Stimulated activated CD4-positive, alpha-beta T cell treated with anti-CD3 and anti-CD28 coated beads, TNF-alpha, amount 100 ng/mL, for 48 hours (primary cell): ENCODE measurements around the gene CA7.
A peak's percentile ranks its signal among the peaks of the same experiment; 100 is the strongest.

Source experiments
- DNase-seq, 3 donors: peaks; one replicate each; pipeline ENCODE4 v3.0.0-alpha.2; 2020; ENCODE audit warnings: low read depth in 3 of 3

The CA7 gene

GRCh38 chr16:66844342-66845079 is at the start of gene CA7:
TSS of gene CA7 (plus strand) at chr16:66844414. CDS start at chr16:66844488, 74 bp downstream.
- no peak for DNase-seq

DNA sequence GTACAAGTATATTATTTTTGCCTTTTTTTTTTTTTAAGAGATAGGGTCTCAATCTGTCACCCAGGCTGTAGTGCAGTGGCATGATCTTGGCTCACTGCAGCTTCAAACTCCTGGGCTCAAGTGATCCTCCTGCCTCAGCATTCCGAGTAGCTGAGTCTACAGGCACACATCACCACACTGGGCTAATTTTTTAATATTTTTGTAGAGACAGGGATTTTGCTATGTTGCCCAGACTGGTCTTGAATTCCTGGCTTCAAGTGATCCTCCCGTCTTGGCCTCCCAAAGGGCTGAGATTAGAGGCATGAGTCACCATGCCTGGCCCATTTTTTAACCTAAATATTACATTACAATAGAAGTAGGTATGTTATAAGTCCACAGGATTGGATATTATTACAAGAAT is 46.1 kb upstream of the CA7 start:
- DNase-seq: no peak

- DNase-seq: no peak
Measured at GRCh38 chr16:66800856-66801255, 43.4 kb upstream of the CA7 start.

- no peak for DNase-seq
Measured at GRCh38 chr16:66801320-66802105, 42.7 kb upstream of the CA7 start, which contains the start of gene TERB1. TSS of gene TERB1 (minus strand) at chr16:66801584. CDS start at chr16:66796798, 4,786 bp downstream.

DNA sequence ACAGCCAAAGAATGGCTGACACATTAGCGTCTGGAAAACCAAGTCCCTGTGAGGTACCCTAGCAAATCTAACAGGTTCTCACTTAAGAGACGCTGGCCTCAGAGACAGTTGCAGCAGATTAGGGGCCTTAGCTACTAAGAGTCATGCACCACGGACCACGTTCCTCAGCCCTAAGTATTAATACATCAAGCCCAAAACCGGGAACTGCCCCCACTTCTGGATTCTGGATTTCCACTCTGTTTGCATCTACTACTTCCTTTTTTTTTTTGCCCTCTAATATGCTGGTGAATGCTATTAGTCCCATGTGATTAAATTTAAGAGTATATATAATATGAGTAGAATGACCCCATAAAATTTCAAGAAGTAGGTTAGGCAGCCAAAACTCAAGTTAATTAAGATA is 42.1 kb upstream of the CA7 start:
- DNase-seq: no peak

DNA sequence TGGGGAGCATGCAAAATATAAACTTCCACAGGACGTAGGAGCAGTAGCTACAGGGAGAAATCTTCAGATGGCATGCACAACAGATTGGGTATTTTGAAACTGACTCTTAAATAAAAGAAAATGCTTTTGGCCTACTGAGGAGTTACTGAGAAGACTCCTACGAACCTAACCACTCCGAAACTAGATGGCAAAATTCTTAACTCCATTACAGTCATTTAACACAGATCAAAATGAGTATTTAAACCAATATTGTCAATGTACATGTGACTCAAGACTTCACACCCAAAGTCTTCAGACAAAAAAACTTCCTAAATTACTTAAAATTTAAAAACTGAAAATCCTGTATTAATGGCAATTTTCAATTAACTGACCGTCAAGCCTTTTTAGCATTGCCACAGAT is 34.4 kb upstream of the CA7 start:
- no peak for DNase-seq

DNA sequence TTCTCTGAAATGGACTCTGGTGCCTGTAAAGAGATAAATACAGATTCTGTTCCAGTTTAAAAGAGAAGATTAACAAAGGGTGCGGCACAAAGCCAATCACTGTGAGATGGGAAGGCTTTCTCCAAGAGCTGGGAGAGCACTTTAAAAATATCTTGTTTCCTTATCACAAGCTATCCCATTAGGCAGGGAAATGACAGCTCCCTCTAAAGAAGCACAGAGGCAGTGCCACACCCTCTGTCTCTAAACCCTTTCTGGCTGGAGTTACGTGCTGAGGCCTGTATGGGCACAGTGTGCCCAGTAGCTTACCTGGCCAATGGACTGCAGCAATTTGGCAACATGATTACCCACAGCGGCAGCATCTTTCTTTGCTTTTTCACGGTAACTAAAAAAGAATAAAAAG is 33.8 kb upstream of the CA7 start:
- no peak for DNase-seq

DNA sequence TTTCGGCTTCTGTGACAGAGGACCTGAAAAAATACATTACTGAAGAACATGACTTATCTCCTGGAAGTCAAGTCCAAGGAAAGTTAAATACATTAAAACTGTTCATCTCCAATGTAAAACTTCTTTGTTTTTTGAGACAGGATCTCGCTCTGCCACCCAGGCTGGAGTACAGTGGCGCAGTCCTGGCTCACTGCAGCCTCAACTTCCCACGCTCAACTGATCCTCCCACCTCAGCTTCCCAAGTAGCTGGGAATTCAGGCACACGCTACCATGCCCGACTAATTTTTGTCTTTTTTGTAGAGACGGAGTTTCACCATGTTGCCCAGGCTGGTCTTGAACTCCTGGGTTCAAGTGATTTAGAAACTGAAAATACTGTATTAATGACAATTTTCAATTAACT is 33.2 kb upstream of the CA7 start:
- no peak for DNase-seq

- no peak for DNase-seq
Measured at GRCh38 chr16:66814734-66815133, 29.5 kb upstream of the CA7 start.

DNA sequence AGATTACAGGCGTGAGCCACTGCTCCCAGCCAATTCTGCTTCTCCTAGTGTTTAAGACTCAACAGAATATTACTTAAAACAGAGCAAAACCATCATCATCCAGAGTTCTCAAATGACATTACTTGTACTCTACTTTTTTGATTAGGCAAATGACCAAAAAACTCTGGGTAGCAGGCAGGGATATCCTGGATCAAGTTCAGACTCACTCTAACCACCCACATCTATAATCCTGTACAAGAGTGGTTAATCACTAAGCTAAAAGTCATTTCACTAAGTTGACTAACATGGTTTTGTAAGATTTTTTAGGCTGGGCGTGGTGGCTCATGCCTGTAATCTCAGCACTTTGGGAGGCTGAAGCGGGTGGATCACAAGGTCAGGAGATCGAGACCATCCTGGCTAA is 20.2 kb upstream of the CA7 start:
- DNase-seq: no peak

DNA sequence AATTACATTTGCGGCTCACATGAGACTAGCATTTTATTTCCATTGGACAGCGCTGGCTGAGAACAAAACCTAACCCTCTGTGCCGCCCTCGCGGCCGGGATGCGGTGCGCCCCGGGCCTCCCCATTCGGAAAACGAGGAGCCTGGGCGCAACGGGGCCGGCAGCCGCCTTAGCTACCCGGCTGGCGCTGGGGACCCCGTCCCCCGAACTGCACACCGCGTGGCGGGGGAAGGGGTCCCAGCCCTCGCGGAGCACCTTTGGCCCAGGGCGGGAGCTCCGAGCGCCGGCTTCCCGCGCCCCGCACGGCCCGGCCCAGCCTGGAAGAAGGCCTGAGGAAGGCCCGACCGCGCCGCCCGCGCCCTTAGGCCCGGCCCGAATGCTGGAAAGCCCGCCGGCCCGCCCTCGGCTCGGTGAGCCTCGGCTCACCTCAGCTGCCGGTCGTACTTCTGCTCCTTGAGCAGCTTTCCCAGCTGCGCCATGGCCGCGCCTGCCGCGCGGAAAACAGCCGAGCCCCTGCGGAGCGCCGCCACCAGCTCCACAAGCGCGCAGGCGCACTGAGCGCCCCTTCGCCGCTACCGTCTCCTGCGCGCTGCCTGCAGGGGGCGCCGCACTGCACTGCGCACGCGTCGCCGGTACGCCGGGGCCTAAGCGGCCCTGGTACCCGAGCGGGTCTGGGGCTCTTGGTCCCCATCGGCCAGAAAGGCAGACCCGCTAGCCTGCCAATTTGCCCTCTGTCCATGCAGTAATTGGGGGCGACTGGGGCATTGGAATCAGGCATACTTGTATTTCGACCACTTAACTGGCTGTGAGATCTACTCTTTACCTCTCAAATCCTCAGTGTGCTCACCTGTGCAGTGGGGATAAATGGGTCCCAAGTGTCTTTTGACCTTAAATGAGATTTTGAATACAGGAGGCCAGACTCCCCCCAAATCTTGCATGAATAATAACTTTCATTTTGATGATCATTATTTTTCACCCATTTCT is 13.5 kb upstream of the CA7 start, which contains the start of gene NAE1:
TSS of gene NAE1 (minus strand) at position 555 of the 983 bp plus-strand sequence. CDS start at position 478, 77 bp downstream.
- peak; percentile 75 to 83 (median 79) for DNase-seq

DNA sequence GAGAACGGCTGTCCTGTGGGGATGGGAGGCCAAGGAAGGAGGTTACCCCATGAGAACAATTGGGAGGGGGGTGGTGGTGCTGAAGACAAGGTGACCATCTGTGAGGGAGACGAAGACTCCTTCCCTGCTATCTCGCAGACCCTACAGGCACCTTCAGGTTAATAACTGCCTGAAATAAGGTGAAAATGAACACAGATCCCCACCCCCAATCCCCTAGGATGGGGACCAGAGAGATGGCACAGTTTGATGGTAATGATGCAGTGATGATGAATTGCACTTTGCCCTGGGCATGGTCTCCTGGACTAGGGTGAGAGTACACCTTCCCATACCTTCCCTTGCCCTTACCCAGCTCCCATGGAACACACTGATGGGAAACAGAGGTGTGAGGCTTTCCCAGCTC is 12.0 kb upstream of the CA7 start:
- DNase-seq: no peak

GRCh38 chr16:66832661-66833305 is 11.4 kb upstream of the CA7 start:
- DNase-seq: no peak

GRCh38 chr16:66834746-66835145 is 9.5 kb upstream of the CA7 start:
- DNase-seq: no peak

DNA sequence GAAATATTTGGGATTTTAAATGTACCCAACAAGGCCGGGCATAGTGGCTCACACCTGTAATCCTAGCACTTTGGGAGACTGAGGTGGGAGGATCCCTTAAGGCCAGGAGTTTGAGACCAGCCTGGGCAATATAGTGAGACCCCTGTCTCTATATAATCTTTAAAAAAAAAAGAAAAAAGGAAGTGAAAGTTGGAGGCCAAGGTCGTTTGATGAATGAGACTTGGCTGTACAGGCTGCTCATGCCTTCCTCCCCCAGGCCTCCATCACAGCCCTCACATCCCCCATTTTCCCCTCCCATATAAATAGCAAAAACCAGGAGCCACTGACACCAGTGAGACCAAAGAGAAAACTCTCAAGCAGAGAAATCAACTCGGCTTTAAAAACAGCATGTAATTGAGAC is 3.3 kb upstream of the CA7 start:
- no peak for DNase-seq

DNA sequence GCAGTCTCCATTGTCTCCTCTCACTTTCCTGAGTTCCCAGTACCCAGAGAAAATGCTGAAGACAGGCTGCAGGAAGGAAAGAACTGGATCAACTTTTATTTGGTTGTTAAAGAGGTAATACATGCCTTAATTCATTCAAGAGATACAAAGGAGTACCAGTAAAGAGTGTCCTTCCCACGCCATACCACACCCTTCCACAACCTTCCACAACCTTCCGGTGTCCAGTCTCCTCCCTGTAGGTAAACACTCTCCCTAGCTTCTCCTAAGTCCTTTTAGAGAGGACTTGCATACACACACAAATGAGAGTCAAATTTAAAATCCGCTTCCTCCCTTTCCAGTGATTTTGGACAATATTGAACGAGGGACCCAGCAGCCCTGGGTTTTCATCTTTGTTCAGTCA is 2.8 kb upstream of the CA7 start:
- DNase-seq: no peak

DNA sequence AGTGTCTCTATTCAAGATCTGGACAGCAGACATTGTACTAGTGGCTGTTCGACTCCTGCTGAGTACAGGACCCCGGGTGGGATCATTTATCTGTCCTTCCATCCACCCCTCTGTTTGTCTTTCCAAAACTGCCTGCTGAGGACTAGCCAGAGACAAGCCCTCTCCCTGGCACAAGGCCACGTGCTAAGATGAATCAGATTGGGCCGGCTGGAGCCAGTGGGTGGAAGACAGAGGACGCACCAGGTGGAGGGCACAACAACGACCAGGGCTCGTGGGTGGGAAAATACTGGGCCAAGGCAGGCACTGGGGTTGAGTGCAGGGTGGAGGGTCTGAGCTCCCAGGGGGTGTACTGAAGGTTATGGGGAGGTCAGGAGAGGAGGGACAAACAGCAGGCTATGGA is 1.4 kb upstream of the CA7 start:
- DNase-seq: no peak

DNA sequence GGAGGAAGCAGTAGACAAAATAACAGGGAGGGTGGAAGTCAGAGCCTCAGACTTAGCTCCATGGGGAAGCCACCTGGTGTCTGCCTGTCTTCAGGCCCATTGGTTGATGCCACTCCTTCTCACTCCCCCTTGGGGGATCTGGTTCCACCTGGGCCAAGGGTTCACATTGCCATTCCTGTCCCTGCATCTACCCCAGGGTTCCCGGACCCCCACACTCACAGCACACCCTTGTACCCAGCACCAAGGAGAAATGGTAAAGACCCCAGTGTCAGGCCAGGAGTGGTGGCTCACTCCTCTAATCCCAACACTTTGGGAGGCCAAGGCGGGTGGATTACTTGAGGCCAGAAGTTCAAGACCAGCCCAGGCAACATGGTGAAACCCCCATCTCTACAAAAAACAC is 1.0 kb upstream of the CA7 start:
- no peak for DNase-seq

DNA sequence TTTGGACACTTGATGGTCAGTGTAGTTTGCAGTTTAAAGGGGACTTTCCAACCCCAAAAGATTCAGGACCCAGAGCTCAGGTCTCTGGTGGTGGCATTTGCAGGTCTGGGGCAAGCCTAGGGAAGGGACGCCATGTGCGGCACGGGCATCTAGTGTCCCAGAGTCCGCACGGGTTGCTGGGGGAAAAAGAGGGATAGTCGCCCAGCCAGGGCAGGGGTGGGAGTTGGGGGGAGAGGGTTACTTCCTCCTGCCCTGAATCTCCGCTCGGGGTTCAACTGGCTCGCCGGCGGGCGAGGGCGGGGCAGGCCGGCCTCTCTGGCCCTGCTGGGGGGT is 239 bp upstream of the CA7 start:
- DNase-seq: no peak

- DNase-seq: no peak
Measured at GRCh38 chr16:66845080-66845410, 831 bp downstream of the CA7 start.

DNA sequence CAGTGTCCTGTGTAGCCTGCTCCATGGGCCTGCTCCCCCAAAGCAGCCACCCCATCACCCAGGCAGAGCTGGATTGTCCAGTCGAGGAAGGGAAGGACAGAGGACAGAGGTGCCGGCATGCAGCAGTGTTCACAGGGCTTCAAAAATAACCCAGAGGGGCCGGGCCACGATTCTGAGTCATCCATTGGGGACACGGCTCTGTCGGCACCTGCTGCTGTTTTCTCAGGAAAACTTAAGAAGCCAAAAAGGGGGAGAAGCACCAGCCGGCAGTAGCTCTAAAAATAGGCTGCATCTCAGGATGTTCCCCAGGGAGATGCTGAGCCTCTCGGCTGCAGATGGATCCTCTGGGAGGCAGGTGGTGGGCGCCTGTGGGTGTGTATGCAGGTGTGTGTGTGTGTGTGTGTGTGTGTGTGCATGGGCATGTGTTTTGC is 1.6 kb downstream of the CA7 start:
- no peak for DNase-seq

DNA sequence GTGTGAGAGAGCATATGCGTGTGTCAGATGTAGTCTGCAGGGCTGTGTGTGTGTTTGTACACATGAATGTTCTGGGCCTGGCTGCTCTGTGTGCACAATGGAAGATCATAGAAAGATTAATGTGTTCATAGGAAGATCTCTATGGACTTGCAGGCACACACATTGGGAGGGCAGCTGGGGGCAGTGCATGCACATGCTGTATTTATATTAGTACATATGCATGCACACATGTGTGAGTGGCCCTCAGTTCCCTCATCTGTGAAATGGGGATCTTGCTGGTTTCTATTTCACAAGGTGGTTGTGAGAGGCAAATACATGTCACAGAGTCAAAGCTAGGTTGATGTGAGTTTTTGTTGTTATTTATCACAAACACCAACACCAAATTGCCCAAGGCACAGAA is 2.1 kb downstream of the CA7 start:
- no peak for DNase-seq
